Measurements from ENCODE around the gene EDDM13.

GRCh38 chr19:56350416-56351045, 78.0 kb downstream of the EDDM13 start:
- TF ChIP-seq CTCF (CRISPR knock-in tag; IDR thresholded peaks at IDR 0.05) (peak; percentile 71), POLR2A (IDR thresholded peaks at IDR 0.05; ENCODE audit: insufficient read depth in 1 of 2, low read depth in 2 of 2, low read length in 2 of 2) (no peak), PHB2 (IDR thresholded peaks at IDR 0.05; ENCODE audit: partially characterized antibody) (no peak), MAX (IDR thresholded peaks at IDR 0.05) (no peak), TGIF2 (CRISPR knock-in tag; IDR thresholded peaks at IDR 0.05) (no peak), SP1 (IDR thresholded peaks at IDR 0.05) (no peak), SP1 (CRISPR knock-in tag; IDR thresholded peaks at IDR 0.05) (no peak), FOXP1 (IDR thresholded peaks at IDR 0.05) (no peak), FOXP1 (CRISPR knock-in tag; IDR thresholded peaks at IDR 0.05) (no peak), YY1 (IDR thresholded peaks at IDR 0.05; ENCODE audit: insufficient read depth, insufficient replicate concordance, low read depth, low read length) (no peak), MED13 (CRISPR knock-in tag; IDR thresholded peaks at IDR 0.05) (no peak), SMAD9 (CRISPR knock-in tag; IDR thresholded peaks at IDR 0.05) (no peak), ZNF564 (CRISPR knock-in tag; IDR thresholded peaks at IDR 0.05) (no peak), MLX (CRISPR knock-in tag; IDR thresholded peaks at IDR 0.05) (no peak), NFE2L1 (CRISPR knock-in tag; IDR thresholded peaks at IDR 0.05; ENCODE audit: borderline replicate concordance) (no peak), RBFOX2 (IDR thresholded peaks at IDR 0.05; ENCODE audit: low read depth, low read length) (no peak)
